Fibroblast of lung (primary cell): ENCODE results near the gene WNK2. TPM values are rescaled to one million over a fixed set of nuclear protein-coding genes. Genes with fewer than 3 reads are reported as not detected.

Source experiments
- DNase-seq, 2 donors: peaks; one replicate each; pipeline versions ENCODE4 v3.0.0 to v3.0.0-alpha.2; 2010; ENCODE audit warnings: low read depth in 2 of 2
- H2AFZ ChIP-seq: 2 replicates; pipeline ENCODE4 v1.5.1; 2012; ENCODE audit warnings: low read length, control low read depth, inconsistent platforms
- H3K27ac ChIP-seq: 2 replicates; pipeline ENCODE4 v1.5.1; 2011; ENCODE audit warnings: low read length, control low read depth; ENCODE audit not compliant: insufficient read depth
- H3K27me3 ChIP-seq: 2 replicates; pipeline ENCODE4 v1.5.1; 2011; ENCODE audit warnings: mild to moderate bottlenecking, low read length; ENCODE audit not compliant: control insufficient read depth, insufficient read depth
- H3K36me3 ChIP-seq: 2 replicates; pipeline ENCODE4 v1.5.1; 2011; ENCODE audit warnings: low read length; ENCODE audit not compliant: control insufficient read depth, insufficient read depth
- H3K4me1 ChIP-seq: 2 replicates; pipeline ENCODE4 v1.5.1; 2011; ENCODE audit warnings: low read length; ENCODE audit not compliant: control insufficient read depth, insufficient read depth; ENCODE audit errors: extremely low read depth
- H3K4me2 ChIP-seq: 2 replicates; pipeline ENCODE4 v1.5.1; 2011; ENCODE audit warnings: low read length, control low read depth; ENCODE audit not compliant: insufficient read depth; ENCODE audit errors: extremely low read depth
- H3K4me3 ChIP-seq, 4 experiments: fragments of 200-600 bp in 1 of 4; sonication (generic) in 1 of 4; replicated peaks in 1 of 4; 2 replicates each; pipeline ENCODE4 v1.5.1; 2011 to 2016; ENCODE audit warnings: low read length in 4 of 4, low read depth in 3 of 4, mild to moderate bottlenecking in 3 of 4, control low read depth in 2 of 4, inconsistent platforms in 1 of 4, mixed read lengths in 1 of 4; ENCODE audit not compliant: insufficient read depth in 1 of 4; ENCODE audit errors: control extremely low read depth in 1 of 4
- H3K79me2 ChIP-seq: 2 replicates; pipeline ENCODE4 v1.5.1; 2012; ENCODE audit warnings: mild to moderate bottlenecking, low read length, inconsistent platforms; ENCODE audit not compliant: control insufficient read depth, insufficient read depth
- H3K9ac ChIP-seq: 2 replicates; pipeline ENCODE4 v1.5.1; 2011; ENCODE audit warnings: mild to moderate bottlenecking, low read length, control low read depth; ENCODE audit not compliant: insufficient read depth
- H3K9me3 ChIP-seq: 2 replicates; pipeline ENCODE4 v1.5.1; 2012; ENCODE audit warnings: low read depth, low read length; ENCODE audit not compliant: control insufficient read depth, insufficient read depth
- H4K20me1 ChIP-seq: 2 replicates; pipeline ENCODE4 v1.5.1; 2011; ENCODE audit warnings: low read length; ENCODE audit not compliant: control insufficient read depth, insufficient read depth; ENCODE audit errors: extremely low read depth
- CTCF ChIP-seq, 2 donors: IDR thresholded peaks in 1 of 2; conservative IDR thresholded peaks in 1 of 2; 1 replicate in 1 of 2; 2 replicates in 1 of 2; pipeline ENCODE4 v1.5.1; 2011 to 2012; ENCODE audit warnings: low read length in 2 of 2, control low read depth in 1 of 2, inconsistent platforms in 1 of 2, low read depth in 1 of 2, mild to moderate bottlenecking in 1 of 2
- EZH2 ChIP-seq: IDR thresholded peaks from 2 replicates; pipeline ENCODE4 v1.5.1; 2012; ENCODE audit warnings: low read length, control low read depth, mild to moderate bottlenecking; ENCODE audit errors: missing control alignments
- polyA plus RNA-seq, 2 donors: library from polyadenylated mRNA; depleted of rRNA in 1 of 2; stranded (reverse) in 1 of 2; unstranded in 1 of 2; fragments of >200 nt; gene quantifications; 2 replicates each; pipeline ENCODE4 v1.2.1, GENCODE V29; 2011 to 2012; ENCODE audit warnings: missing spikeins in 1 of 2
- total RNA-seq: library from RNA; depleted of rRNA; stranded (reverse); fragments of >200 nt; gene quantifications from 2 replicates; pipeline ENCODE4 v1.2.1, GENCODE V29; 2014

Gene WNK2
- total and polyA plus RNA-seq, 2 donors (not counting 1 experiment from before 2014, with no cell fraction given): not detected

GRCh38 chr9:93216073-93216365 lies 32.1 kb downstream of the WNK2 start:
- no peaks in the 10 kb centered on the region for H3K36me3 ChIP-seq

GRCh38 chr9:93217706-93218105 lies 33.8 kb downstream of the WNK2 start:
- no peaks in the 10 kb centered on the region for H3K9me3 ChIP-seq
- no peaks in the 10 kb centered on the region for H3K79me2 ChIP-seq
- DNase-seq: no peak
- no peak overlapping the region for H3K27ac ChIP-seq
- H3K4me2 ChIP-seq: no peak overlapping the region
- H2AFZ ChIP-seq: no peak overlapping the region
- H3K36me3 ChIP-seq: no peaks in the 10 kb centered on the region
- H4K20me1 ChIP-seq: no peaks in the 10 kb centered on the region
- TF ChIP-seq EZH2 (no peak), CTCF (conservative IDR thresholded peaks at IDR 0.05 in 1 of 2, IDR thresholded peaks at IDR 0.05 in 1 of 2; ENCODE audit: low read depth in 1 of 2, low read length in 2 of 2) (no peak)
- no peak overlapping the region for H3K9ac ChIP-seq
- no peaks in the 10 kb centered on the region for H3K4me1 ChIP-seq
- no peak overlapping the region for H3K4me3 ChIP-seq
- H3K27me3 ChIP-seq: no peaks in the 10 kb centered on the region

More at GRCh38 chr9:93216073-93216365, 32.1 kb downstream of the WNK2 start:
- no peaks in the 10 kb centered on the region for H3K27me3 ChIP-seq
- H3K79me2 ChIP-seq: no peaks in the 10 kb centered on the region
- H3K4me1 ChIP-seq: no peaks in the 10 kb centered on the region
- no peaks in the 10 kb centered on the region for H3K9me3 ChIP-seq
- H2AFZ ChIP-seq: no peak overlapping the region
- no peak for DNase-seq
- TF ChIP-seq EZH2 (no peak), CTCF (conservative IDR thresholded peaks at IDR 0.05 in 1 of 2, IDR thresholded peaks at IDR 0.05 in 1 of 2; ENCODE audit: low read depth in 1 of 2, low read length in 2 of 2) (no peak)
- H3K4me3 ChIP-seq: no peak overlapping the region
- H3K9ac ChIP-seq: no peak overlapping the region
- no peak overlapping the region for H3K4me2 ChIP-seq
- no peaks in the 10 kb centered on the region for H4K20me1 ChIP-seq
- no peak overlapping the region for H3K27ac ChIP-seq

- Histone ChIP-seq H3K4me3 (no peak overlapping the region), H4K20me1 (no peaks in the 10 kb centered on the region), H3K4me2 (no peak overlapping the region), H3K36me3 (no peaks in the 10 kb centered on the region), H3K79me2 (no peaks in the 10 kb centered on the region), H3K27ac (no peak overlapping the region), H3K4me1 (peaks cover under 1% of the 10 kb centered on the region), H3K9ac (no peak overlapping the region), H3K9me3 (no peaks in the 10 kb centered on the region), H2AFZ (no peak overlapping the region), H3K27me3 (no peaks in the 10 kb centered on the region)
- no peak for DNase-seq
- TF ChIP-seq CTCF (conservative IDR thresholded peaks at IDR 0.05 in 1 of 2, IDR thresholded peaks at IDR 0.05 in 1 of 2; ENCODE audit: low read depth in 1 of 2, low read length in 2 of 2): no peak
These were observed 34.2 kb downstream of the WNK2 start for GRCh38 chr9:93218161-93218560.
